Non-pigmented ciliary epithelial cell (primary cell): ENCODE data around the gene NRARP.

Source experiments
- DNase-seq: peaks from one replicate; pipeline ENCODE4 v3.0.0-alpha.2; 2010; ENCODE audit warnings: low read depth

Gene NRARP

GRCh38 chr9:137256856-137257255 lies 45.2 kb downstream of the NRARP start:
- DNase-seq = no peak

GRCh38 chr9:137256362-137256761 lies 45.7 kb downstream of the NRARP start:
- DNase-seq = no peak

- no peak for DNase-seq
Measured at GRCh38 chr9:137255448-137256114, 46.5 kb downstream of the NRARP start.

GRCh38 chr9:137254624-137255447 lies 47.2 kb downstream of the NRARP start, which contains the start of gene NELFB:
Gene NELFB, plus strand, starts transcription at chr9:137255327.
- DNase-seq = no peak

- no peak for DNase-seq
Measured at GRCh38 chr9:137253717-137254623, 48.1 kb downstream of the NRARP start.

DNA sequence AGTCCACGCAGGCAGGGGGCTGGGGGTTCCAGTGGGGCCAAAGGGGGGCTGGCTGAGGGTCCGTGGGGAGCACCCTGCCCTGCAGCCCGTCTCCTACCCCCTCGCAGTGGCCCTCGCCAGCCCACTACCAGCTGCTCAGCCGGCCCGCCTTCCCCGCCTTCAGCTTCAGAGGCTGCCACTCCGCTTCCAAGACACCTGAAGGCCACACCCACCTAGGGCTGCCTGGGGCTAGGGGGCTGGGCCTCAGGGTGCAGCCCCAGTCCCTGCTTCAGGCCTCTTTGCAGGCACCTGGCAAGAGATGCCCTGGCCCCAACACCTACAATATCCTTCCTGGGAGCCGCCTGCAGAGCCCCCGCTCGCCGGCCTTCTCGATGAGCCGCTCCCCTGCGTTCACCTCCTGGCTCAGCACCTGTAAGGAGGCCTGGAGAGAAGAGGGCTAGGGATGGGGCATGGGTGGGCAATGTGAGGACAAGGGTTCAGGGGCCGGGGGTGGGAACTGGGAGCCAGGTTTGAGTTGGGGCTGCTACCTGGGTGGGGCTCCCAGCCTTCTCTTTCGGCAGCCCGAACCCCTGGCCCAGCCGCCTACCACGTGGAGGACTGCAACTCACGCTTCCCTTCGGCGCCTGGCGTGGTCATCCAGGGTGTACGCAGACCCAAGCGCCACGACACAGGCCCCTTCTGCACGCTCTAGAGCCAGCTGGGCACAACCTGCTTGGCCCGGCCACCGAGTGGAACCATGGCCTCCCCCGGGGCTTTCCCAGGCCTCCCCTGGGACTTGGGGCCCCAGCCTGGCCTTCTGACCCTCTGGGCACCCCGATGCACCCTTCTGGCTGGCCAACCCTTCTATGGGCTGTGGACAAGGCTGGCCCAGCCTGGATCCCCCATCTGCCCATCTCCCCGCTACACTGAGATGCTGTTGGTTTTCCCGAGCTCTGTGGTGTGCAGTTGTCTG lies 49.2 kb downstream of the NRARP start:
- no peak for DNase-seq

DNA sequence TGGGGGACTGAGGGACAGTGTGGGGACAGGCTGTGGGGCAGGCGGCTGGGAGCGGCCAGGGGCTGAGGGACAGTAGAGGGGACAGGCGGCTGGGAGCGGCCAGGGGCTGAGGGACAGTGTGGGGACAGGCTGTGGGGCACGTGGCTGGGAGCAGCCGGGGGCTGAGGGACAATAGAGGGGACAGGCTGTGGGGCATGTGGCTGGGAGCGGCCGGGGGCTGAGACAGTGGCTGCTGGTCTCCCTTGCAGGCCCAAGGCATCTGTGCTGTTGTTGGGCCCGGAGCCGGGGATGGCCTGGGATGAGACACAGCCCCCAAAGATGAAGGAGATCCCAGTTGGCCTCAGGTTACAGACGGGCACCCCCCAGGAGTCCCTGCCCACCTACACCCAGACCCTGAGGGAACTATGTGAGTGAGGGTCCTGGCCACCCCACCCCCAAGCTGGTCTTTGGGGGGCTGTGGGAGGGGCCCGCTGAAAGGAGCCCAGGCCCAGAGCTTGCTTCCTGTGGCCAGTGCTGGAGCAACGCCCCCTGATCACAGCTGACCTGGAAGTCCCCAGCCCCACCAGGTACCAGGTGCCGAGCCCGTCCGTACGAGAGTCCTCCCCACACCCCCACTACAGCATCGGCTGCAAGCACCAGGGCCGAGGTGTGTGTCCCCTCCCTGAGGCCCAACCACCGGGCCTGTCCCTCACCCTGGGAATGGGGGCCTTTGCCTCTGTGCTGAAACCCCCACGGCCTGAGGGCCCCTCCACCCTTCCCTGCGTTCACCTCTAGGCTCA lies 50.4 kb downstream of the NRARP start:
- no peak for DNase-seq

DNA sequence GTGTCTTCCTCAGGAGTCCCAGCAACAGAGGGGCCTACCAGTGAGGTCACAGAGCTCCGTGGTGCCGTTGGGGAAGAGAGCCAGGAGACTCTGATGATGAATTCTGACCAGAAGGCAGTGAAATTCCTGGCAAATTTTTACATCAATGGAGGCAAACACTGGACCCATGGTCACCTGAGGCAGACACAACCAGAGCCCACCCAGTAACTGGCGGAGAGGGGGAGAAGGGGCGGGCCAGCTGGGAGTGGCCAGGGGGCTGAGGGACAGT lies 50.9 kb downstream of the NRARP start, which contains the start of gene STPG3:
TSS of gene STPG3 (plus strand) at position 93 of the 268 bp plus-strand sequence. CDS start at position 94, 1 bp downstream.
- DNase-seq = no peak

GRCh38 chr9:137250329-137251193 lies 51.5 kb downstream of the NRARP start:
- no peak for DNase-seq
